ENCODE measurements around the gene CCT5. TPM values are rescaled to one million over a fixed set of nuclear protein-coding genes. Genes with fewer than 3 reads are reported as not detected.

Gene CCT5
- total RNA-seq, result 401 and 424 TPM in 2 replicates
- long read RNA-seq, transcript CCT5-201 (11 exons, 3,675 nt), result major isoform, 2,968 of 3,077 reads
- long read RNA-seq, partial matches to known transcripts, result 53 of 3,077 reads
- long read RNA-seq, other reads (novel, unspliced or antisense), result 54 of 3,077 reads

DNA sequence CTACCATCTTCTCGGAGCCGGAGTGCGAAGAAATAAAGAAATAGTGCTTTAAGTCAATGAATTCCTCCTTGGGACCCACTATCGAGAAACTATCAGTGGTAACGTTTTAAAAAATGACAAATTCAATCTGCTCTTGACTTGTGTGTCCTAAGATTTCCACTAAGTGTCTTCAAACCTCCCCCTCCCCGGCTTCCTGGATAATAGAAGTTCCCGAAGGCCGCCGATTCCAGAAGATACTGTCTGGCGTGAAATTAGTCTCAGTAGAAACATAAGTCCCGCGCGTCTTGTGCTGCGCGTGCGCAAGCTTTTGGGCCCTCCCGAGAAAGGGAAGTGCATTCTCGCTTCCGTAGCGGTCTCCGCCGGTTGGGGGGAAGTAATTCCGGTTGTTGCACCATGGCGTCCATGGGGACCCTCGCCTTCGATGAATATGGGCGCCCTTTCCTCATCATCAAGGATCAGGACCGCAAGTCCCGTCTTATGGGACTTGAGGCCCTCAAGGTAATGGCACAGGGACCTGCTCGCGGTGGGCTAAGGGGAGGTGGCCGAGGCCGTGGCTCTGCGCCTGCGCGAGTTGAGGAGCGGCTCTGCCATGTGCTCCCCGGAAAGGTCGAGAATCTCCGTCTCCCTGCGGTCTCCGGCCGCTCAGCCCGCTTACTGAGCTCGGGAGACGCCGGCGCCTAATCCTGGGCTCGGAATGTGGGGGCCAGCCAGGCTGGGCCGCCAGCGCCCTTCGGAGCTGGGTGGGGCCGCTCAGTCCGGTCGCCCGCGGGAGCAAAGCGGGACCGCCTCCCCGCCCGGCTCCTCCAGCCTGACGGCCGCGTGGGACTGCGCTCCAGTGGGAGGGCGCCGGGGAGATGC lies at the start of gene CCT5:
TSS of gene CCT5 (plus strand) at position 333 of the 858 bp plus-strand sequence. CDS start at position 394, 61 bp downstream.
- Mint-ChIP-seq H3K4me3 (peak within 1 kb of the TSS; percentile 96), H3K9me3 (no peaks in the 10 kb centered on the region), H3K27me3 (ENCODE audit: low read depth) (no peaks in the 10 kb centered on the region), H3K27ac (ENCODE audit: unreplicated experiment) (peak within 1 kb of the TSS; percentile 100), H3K4me1 (peaks cover 40% of the 10 kb centered on the region), H3K36me3 (ENCODE audit: low read depth) (peaks cover 8% of the 10 kb centered on the region)
- peak; percentile 78 for DNase-seq (ENCODE audit: low read depth, low spot score)
- TF ChIP-seq CTCF (conservative IDR thresholded peaks at IDR 0.05), result no peak

DNA sequence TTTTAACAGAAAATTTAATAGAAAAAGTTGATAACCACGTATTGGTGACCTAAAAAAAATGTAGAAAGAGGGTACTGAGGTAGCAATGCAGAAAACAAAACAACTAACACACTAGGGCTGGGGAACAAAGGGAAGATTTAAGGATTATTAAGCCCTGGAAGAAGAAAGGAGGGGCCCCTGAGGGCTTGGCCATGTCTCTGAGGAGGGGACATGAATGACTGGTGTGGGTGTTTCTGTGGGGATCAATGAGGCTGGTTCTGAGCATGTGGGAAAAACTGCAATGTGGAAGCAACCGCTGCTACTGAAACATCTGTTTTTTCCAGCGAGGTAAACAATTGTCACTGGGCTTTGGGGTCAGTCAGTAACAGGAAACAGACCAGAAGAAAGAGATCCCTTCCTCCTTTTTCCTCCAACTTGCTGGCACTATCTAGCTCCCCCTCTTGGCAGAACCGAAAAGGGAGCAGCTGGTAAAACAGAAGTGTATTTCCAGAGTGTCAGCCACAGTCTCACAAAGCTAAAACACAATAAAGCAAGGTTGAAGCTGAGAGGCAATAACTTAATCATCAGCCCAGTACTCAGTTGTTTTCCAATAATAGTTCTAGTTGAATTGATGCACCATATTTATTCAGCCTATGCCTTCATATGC lies 48.7 kb upstream of the CCT5 start:
- no peak overlapping the region for H3K27ac Mint-ChIP-seq (ENCODE audit: unreplicated experiment)

GRCh38 chr5:10202089-10202910 lies 47.8 kb upstream of the CCT5 start:
- DNase-seq (ENCODE audit: low read depth, low spot score), result no peak
- Mint-ChIP-seq H3K4me1 (peaks cover 7% of the 10 kb centered on the region), H3K9me3 (peaks cover 11% of the 10 kb centered on the region), H3K4me3 (no peak overlapping the region), H3K36me3 (ENCODE audit: low read depth) (peaks cover 7% of the 10 kb centered on the region), H3K27ac (ENCODE audit: unreplicated experiment) (no peak overlapping the region), H3K27me3 (ENCODE audit: low read depth) (no peaks in the 10 kb centered on the region)
- no peak for TF ChIP-seq CTCF (conservative IDR thresholded peaks at IDR 0.05)

More for the DNA sequence above, 48.7 kb upstream of the CCT5 start:
- Mint-ChIP-seq H3K27me3 (ENCODE audit: low read depth) (no peaks in the 10 kb centered on the region), H3K36me3 (ENCODE audit: low read depth) (peaks cover 7% of the 10 kb centered on the region), H3K4me1 (peaks cover 7% of the 10 kb centered on the region), H3K9me3 (peaks cover 11% of the 10 kb centered on the region), H3K4me3 (no peak overlapping the region)
- TF ChIP-seq CTCF (conservative IDR thresholded peaks at IDR 0.05), result peak; percentile 50
- DNase-seq (ENCODE audit: low read depth, low spot score), result peak; percentile 9

GRCh38 chr5:10209004-10209403 lies 41.1 kb upstream of the CCT5 start:
- Mint-ChIP-seq H3K27me3 (ENCODE audit: low read depth) (no peaks in the 10 kb centered on the region), H3K9me3 (peaks cover 3% of the 10 kb centered on the region), H3K4me1 (no peaks in the 10 kb centered on the region), H3K4me3 (no peak overlapping the region), H3K36me3 (ENCODE audit: low read depth) (peaks cover 4% of the 10 kb centered on the region), H3K27ac (ENCODE audit: unreplicated experiment) (no peak overlapping the region)
- no peak for TF ChIP-seq CTCF (conservative IDR thresholded peaks at IDR 0.05)
- DNase-seq (ENCODE audit: low read depth, low spot score), result no peak

DNA sequence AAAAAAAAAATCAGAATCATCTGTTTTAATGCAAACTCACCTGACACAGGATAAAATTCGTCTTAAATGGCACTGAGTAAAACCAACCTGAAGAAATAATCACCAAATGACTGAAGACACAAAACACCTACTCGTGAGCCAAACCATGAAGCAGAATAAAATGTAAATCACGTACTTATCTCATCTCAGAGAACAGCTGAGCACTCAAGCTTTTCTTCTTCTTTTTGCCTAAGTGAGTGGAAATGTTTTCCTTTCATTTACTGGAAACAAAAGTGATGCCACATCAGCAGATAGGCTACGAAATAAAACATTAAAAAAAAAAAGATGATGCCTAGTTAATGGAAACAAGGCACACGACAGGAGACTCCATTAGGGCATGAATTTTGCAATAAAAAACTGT lies 36.8 kb upstream of the CCT5 start:
- no peak overlapping the region for H3K27ac Mint-ChIP-seq (ENCODE audit: unreplicated experiment)
- DNase-seq (ENCODE audit: low read depth, low spot score), result no peak
- TF ChIP-seq CTCF (conservative IDR thresholded peaks at IDR 0.05), result no peak
- H3K9me3 Mint-ChIP-seq, result no peaks in the 10 kb centered on the region
- H3K27me3 Mint-ChIP-seq (ENCODE audit: low read depth), result no peaks in the 10 kb centered on the region
- H3K4me3 Mint-ChIP-seq, result no peak overlapping the region
- H3K4me1 Mint-ChIP-seq, result no peaks in the 10 kb centered on the region
- peaks cover 2% of the 10 kb centered on the region for H3K36me3 Mint-ChIP-seq (ENCODE audit: low read depth)
